HepG2 (cell line): ENCODE data around the gene SCFD2. TPM values are rescaled to one million over a fixed set of nuclear protein-coding genes. Genes with fewer than 3 reads are reported as not detected.

Experiments
- ATAC-seq: fragments of 200-7000 bp; cut with Tn5 transposase; 3 replicates; pipeline ENCODE4 v1.9.1; 2020; ENCODE audit warnings: mild to moderate bottlenecking, moderate library complexity
- BruUV-seq: library from RNA; stranded (reverse); fragments of 400-500 nt; replicated peaks from 2 replicates; lab custom pipeline; 2021; lab: Mats Ljungman, UMichigan
- CTCF ChIA-PET: fragments of 300-600 bp; formaldehyde crosslinking; extraction: SDS; loops from one replicate; lab custom pipeline; 2021; ENCODE audit warnings: low total read pairs, inconsistent platforms, low intra/inter-chr PET ratio; lab: Yijun Ruan, JAX
- POLR2A ChIA-PET: fragments of 350-600 bp; sonication (Branson Sonifier 250); formaldehyde crosslinking; loops from one replicate; lab custom pipeline; 2020; ENCODE audit warnings: antibody characterized with exemption, inconsistent platforms; lab: Yijun Ruan, JAX
- DNase-seq: peaks from one replicate; pipeline ENCODE4 v3.0.0-alpha.2; 2015; ENCODE audit warnings: low spot score
- FAIRE-seq: peaks from 3 replicates; lab custom pipeline; 2011; peaks lifted over from hg19 to GRCh38; lab: Jason Lieb, UNC
- H2AFZ ChIP-seq: one replicate; pipeline ENCODE4 v1.6.1; 2011; ENCODE audit warnings: low read length, inconsistent platforms
- H3K27ac ChIP-seq: fragments of 300-600 bp; 3 replicates; pipeline ENCODE4 v1.8.0; 2011; ENCODE audit warnings: mixed run types, mild to moderate bottlenecking, mixed read lengths, low read length, inconsistent platforms; ENCODE audit not compliant: insufficient read depth; ENCODE audit errors: extremely low read length
- H3K27me3 ChIP-seq, 2 experiments: fragments of 200-600 bp in 1 of 2; 2 replicates in 1 of 2; 3 replicates in 1 of 2; pipeline versions ENCODE4 v1.6.0 to v1.8.0; 2011; ENCODE audit warnings: low read length in 2 of 2, mild to moderate bottlenecking in 2 of 2, moderate library complexity in 2 of 2, inconsistent platforms in 1 of 2; ENCODE audit not compliant: insufficient read depth in 2 of 2, control insufficient read depth in 1 of 2
- H3K36me3 ChIP-seq, 2 experiments: fragments of 200-600 bp in 1 of 2; replicated peaks in 1 of 2; 2 replicates in 1 of 2; 3 replicates in 1 of 2; pipeline versions ENCODE4 v1.5.1 to v1.8.0; 2011; ENCODE audit warnings: low read length in 2 of 2, inconsistent platforms in 1 of 2; ENCODE audit not compliant: insufficient read depth in 2 of 2, control insufficient read depth in 1 of 2
- H3K4me1 ChIP-seq: 2 replicates; pipeline ENCODE4 v1.5.1; 2012; ENCODE audit warnings: low read length, inconsistent platforms; ENCODE audit not compliant: insufficient read depth
- H3K4me2 ChIP-seq: 2 replicates; pipeline ENCODE4 v1.6.0; 2011; ENCODE audit warnings: low read depth, low read length, inconsistent platforms
- H3K4me3 ChIP-seq, 3 experiments: fragments of 200-600 bp in 1 of 3; sonication (generic), shearing (Covaris generic) in 1 of 3; replicated peaks in 1 of 3; 2 replicates each; pipeline ENCODE4 v1.5.1; 2011 to 2016; ENCODE audit warnings: low read length in 3 of 3, inconsistent platforms in 2 of 3, low read depth in 2 of 3, mild to moderate bottlenecking in 2 of 3, control low read depth in 1 of 3, mixed read lengths in 1 of 3; ENCODE audit not compliant: insufficient read depth in 1 of 3
- H3K79me2 ChIP-seq: one replicate; pipeline ENCODE4 v1.6.1; 2011; ENCODE audit warnings: low read length, inconsistent platforms; ENCODE audit not compliant: insufficient read depth
- H3K9ac ChIP-seq: 2 replicates; pipeline ENCODE4 v1.6.0; 2011; ENCODE audit warnings: mild to moderate bottlenecking, low read depth, low read length, inconsistent platforms; ENCODE audit not compliant: insufficient read depth
- H3K9me3 ChIP-seq: 2 replicates; pipeline ENCODE4 v1.5.1; 2012; ENCODE audit warnings: mild to moderate bottlenecking, low read length
- H4K20me1 ChIP-seq: 2 replicates; pipeline ENCODE4 v1.6.0; 2011; ENCODE audit warnings: inconsistent platforms, mild to moderate bottlenecking, low read length, moderate library complexity; ENCODE audit not compliant: insufficient read depth
- AGO1 ChIP-seq: fragments of 200-400 bp; formaldehyde crosslinking; IDR thresholded peaks from 2 replicates; pipeline ENCODE4 v1.6.1; 2017; ENCODE audit warnings: mild to moderate bottlenecking, low read depth, low read length, moderate library complexity; ENCODE audit not compliant: poor library complexity, severe bottlenecking
- ATF2 ChIP-seq: sonication (generic); formaldehyde crosslinking; IDR thresholded peaks from 2 replicates; pipeline ENCODE4 v1.4.0; 2020; ENCODE audit warnings: missing genetic modification reagents
- FOXA3 ChIP-seq: IDR thresholded peaks from 2 replicates; pipeline ENCODE4 v1.6.1; 2016; ENCODE audit warnings: missing genetic modification reagents, missing compliant biosample characterization
- GLI4 ChIP-seq: sonication (generic); formaldehyde crosslinking; IDR thresholded peaks from 2 replicates; pipeline ENCODE4 v1.5.1; 2020; ENCODE audit warnings: missing genetic modification reagents, mild to moderate bottlenecking, moderate library complexity, borderline replicate concordance
- IKZF4 ChIP-seq: sonication (generic); formaldehyde crosslinking; IDR thresholded peaks from 2 replicates; pipeline ENCODE4 v1.5.1; 2020; ENCODE audit warnings: borderline replicate concordance, mild to moderate bottlenecking, low read depth, missing genetic modification reagents; ENCODE audit errors: not compliant biosample characterization
- MXD3 ChIP-seq: IDR thresholded peaks from 2 replicates; pipeline ENCODE4 v1.6.1; 2016; ENCODE audit warnings: mild to moderate bottlenecking, missing biosample characterization, missing genetic modification reagents
- NFKBIZ ChIP-seq: IDR thresholded peaks from 2 replicates; pipeline ENCODE4 v1.6.1; 2018; ENCODE audit warnings: missing genetic modification reagents, missing compliant biosample characterization
- PAWR ChIP-seq: sonication (generic); formaldehyde crosslinking; IDR thresholded peaks from 2 replicates; pipeline ENCODE4 v1.4.0; 2020; ENCODE audit warnings: missing genetic modification reagents, mild to moderate bottlenecking, borderline replicate concordance
- PRPF4 ChIP-seq: fragments of 200-400 bp; formaldehyde crosslinking; IDR thresholded peaks from 2 replicates; pipeline ENCODE4 v1.6.1; 2016; ENCODE audit warnings: low read length, low read depth; ENCODE audit not compliant: poor library complexity, severe bottlenecking
- SUZ12 ChIP-seq: fragments of 150-350 bp; IDR thresholded peaks from 2 replicates; pipeline ENCODE4 v1.6.1; 2014; ENCODE audit warnings: low read depth, low read length
- ZBTB8A ChIP-seq: sonication (generic); formaldehyde crosslinking; IDR thresholded peaks from 2 replicates; pipeline ENCODE4 v1.4.0; 2020; ENCODE audit warnings: mild to moderate bottlenecking, low read depth, missing genetic modification reagents, borderline replicate concordance
- ZC3H4 ChIP-seq: sonication (generic); formaldehyde crosslinking; IDR thresholded peaks from 2 replicates; pipeline ENCODE4 v1.4.0; 2020; ENCODE audit warnings: missing genetic modification reagents, borderline replicate concordance
- ZNF160 ChIP-seq: sonication (generic); formaldehyde crosslinking; IDR thresholded peaks from 2 replicates; pipeline ENCODE4 v1.8.0; 2022; ENCODE audit warnings: mild to moderate bottlenecking, inconsistent platforms, missing genetic modification reagents
- ZNF230 ChIP-seq: sonication (generic); formaldehyde crosslinking; IDR thresholded peaks from 2 replicates; pipeline ENCODE4 v1.4.0; 2020; ENCODE audit warnings: mild to moderate bottlenecking, missing genetic modification reagents
- ZNF503 ChIP-seq: sonication (generic); formaldehyde crosslinking; IDR thresholded peaks from 2 replicates; pipeline ENCODE4 v1.4.0; 2020; ENCODE audit warnings: missing genetic modification reagents
- WGBS: methylation state at CpG from one replicate; pipeline ENCODE4 v1.1.6; 2017; ENCODE audit warnings: low lambda C conversion rate; 5-methylcytosine and 5-hydroxymethylcytosine counted together
- in situ Hi-C: cut with HindIII; loops from 2 replicates; pipeline ENCODE4 v1.10.0; 2017; ENCODE audit warnings: low pct_unique_long_range_greater_than_20kb; ENCODE audit not compliant: extremely low pct_ligation_motif_present
- intact Hi-C: fragments of 100-400 bp; cut with micrococcal nuclease; formaldehyde crosslinking; loops from one replicate; pipeline ENCODE4 v1.10.0; 2022; ENCODE audit not compliant: unreplicated experiment
- polyA plus RNA-seq, 8 experiments: library from polyadenylated mRNA; depleted of rRNA in 3 of 8; stranded (reverse) in 7 of 8; unstranded in 1 of 8; fragments of >200 nt; fragmentation: Illumina TruSeq in 4 of 8; extraction: Trizol in 4 of 8; gene quantifications; 2 replicates each; pipeline versions ENCODE4 v1.2.1 to v1.2.3, GENCODE V29; 2011 to 2016; ENCODE audit warnings: low read depth in 4 of 8, missing spikeins in 1 of 8, mixed read lengths in 1 of 8; ENCODE audit not compliant: insufficient read depth in 1 of 8
- total RNA-seq, 5 experiments: library from RNA; depleted of rRNA; stranded (reverse); fragments of >200 nt; fragmentation: Illumina TruSeq; extraction: Trizol; gene quantifications; 2 replicates each; pipeline ENCODE4 v1.2.3, GENCODE V29; 2016; ENCODE audit warnings: low read depth in 1 of 5

Gene SCFD2
- total and polyA plus RNA-seq, 2 of the 13 experiments (the other 11 are each of a cell fraction or from before 2014, with no cell fraction given): 4.6 to 15.6 TPM

- no peak for DNase-seq
- ChIA-PET CTCF (no interaction called here), POLR2A (no interaction called here)
- H3K27ac ChIP-seq: no peak overlapping the region
- ATAC-seq: no peak
- H3K4me2 ChIP-seq: no peak overlapping the region
- no peaks in the 10 kb centered on the region for H3K9me3 ChIP-seq
- H3K9ac ChIP-seq: no peak overlapping the region
- no peak overlapping the region for H2AFZ ChIP-seq
- BruUV-seq: no TSS peak
- H4K20me1 ChIP-seq: no peaks in the 10 kb centered on the region
- H3K4me3 ChIP-seq: no peak overlapping the region
- intact Hi-C loops: no loop called here
- 49% methylated on average over 3 of the region's 3 CpGs for WGBS
- TF ChIP-seq PAWR (CRISPR knock-in tag): no peak
- no peak for TF ChIP-seq PRPF4
- no peak for TF ChIP-seq AGO1
- TF ChIP-seq NFKBIZ (CRISPR knock-in tag): no peak
- TF ChIP-seq FOXA3 (CRISPR knock-in tag): no peak
- no peak for TF ChIP-seq IKZF4
- no peak for TF ChIP-seq SUZ12
- TF ChIP-seq ZNF160: no peak
- TF ChIP-seq ZBTB8A: no peak
- TF ChIP-seq ZC3H4 (CRISPR knock-in tag): no peak
- no peak for TF ChIP-seq GLI4 (CRISPR knock-in tag)
- TF ChIP-seq MXD3: no peak
- TF ChIP-seq ATF2 (CRISPR knock-in tag): no peak
- TF ChIP-seq ZNF503 (CRISPR knock-in tag): no peak
- TF ChIP-seq ZNF230 (CRISPR knock-in tag): no peak
- no peaks in the 10 kb centered on the region for H3K36me3 ChIP-seq
- peaks cover 8% of the 10 kb centered on the region for H3K4me1 ChIP-seq
- H3K79me2 ChIP-seq: no peaks in the 10 kb centered on the region
- no peaks in the 10 kb centered on the region for H3K27me3 ChIP-seq
- in situ Hi-C loops: loop anchor here (25.0 kb wide), 1 partner anchor 278 kb away; no protein-coding TSS in a partner anchor
- FAIRE-seq: no peak
Observed at GRCh38 chr4:52989865-52990264, 376.0 kb downstream of the SCFD2 start.
